WTC11 (cell line): ENCODE data around the gene MARCHF10. TPM values are rescaled to one million over a fixed set of nuclear protein-coding genes. Genes with fewer than 3 reads are reported as not detected.

Source experiments
- ATAC-seq: fragments of 200-7000 bp; cut with Tn5 transposase; 2 replicates; pipeline ENCODE4 v1.10.0; 2021; ENCODE audit warnings: mild to moderate bottlenecking, moderate library complexity
- CTCF ChIA-PET: fragments of 300-600 bp; sonication (Branson Sonifier 250); formaldehyde crosslinking; loops from one replicate; lab custom pipeline; 2021; ENCODE audit warnings: antibody characterized with exemption; lab: Charles Lee
- POLR2A ChIA-PET: fragments of 350-600 bp; sonication (Branson Sonifier 250); formaldehyde crosslinking; loops from one replicate; lab custom pipeline; 2021; ENCODE audit warnings: antibody characterized with exemption; lab: Charles Lee
- DNase-seq: peaks from one replicate; pipeline ENCODE4 v3.0.0; 2021; ENCODE audit warnings: low spot score
- H3K27ac Mint-ChIP-seq: 2 replicates; pipeline ENCODE4 v1.8.0; 2021; ENCODE audit warnings: mixed read lengths
- H3K27me3 Mint-ChIP-seq: 2 replicates; pipeline ENCODE4 v1.8.0; 2021; ENCODE audit warnings: low read depth, mild to moderate bottlenecking, moderate library complexity, mixed read lengths
- H3K36me3 Mint-ChIP-seq: 2 replicates; pipeline ENCODE4 v1.8.0; 2021; ENCODE audit warnings: mixed read lengths
- H3K4me1 Mint-ChIP-seq: 2 replicates; pipeline ENCODE4 v1.8.0; 2022; ENCODE audit warnings: mixed read lengths
- H3K4me3 Mint-ChIP-seq: 2 replicates; pipeline ENCODE4 v1.8.0; 2021; ENCODE audit warnings: mild to moderate bottlenecking, moderate library complexity, mixed read lengths
- H3K9me3 Mint-ChIP-seq: 2 replicates; pipeline ENCODE4 v1.8.0; 2021; ENCODE audit warnings: mixed read lengths
- AFF4 ChIP-seq: sonication (generic); formaldehyde crosslinking; IDR thresholded peaks from 2 replicates; pipeline ENCODE4 v1.8.1; 2023; ENCODE audit warnings: mild to moderate bottlenecking, missing genetic modification reagents, borderline replicate concordance
- ARID4B ChIP-seq: sonication (generic); formaldehyde crosslinking; IDR thresholded peaks from 2 replicates; pipeline ENCODE4 v1.8.0; 2023; ENCODE audit warnings: missing genetic modification reagents, mild to moderate bottlenecking, borderline replicate concordance
- ATF1 ChIP-seq: sonication (generic); formaldehyde crosslinking; IDR thresholded peaks from 2 replicates; pipeline ENCODE4 v1.8.1; 2023; ENCODE audit warnings: mild to moderate bottlenecking, moderate library complexity, missing genetic modification reagents
- ATF6 ChIP-seq: sonication (generic); formaldehyde crosslinking; IDR thresholded peaks from 2 replicates; pipeline ENCODE4 v1.8.1; 2023; ENCODE audit warnings: mild to moderate bottlenecking, missing genetic modification reagents
- CBFB ChIP-seq: sonication (generic); formaldehyde crosslinking; IDR thresholded peaks from 2 replicates; pipeline ENCODE4 v1.8.1; 2022; ENCODE audit warnings: mild to moderate bottlenecking, low read depth, missing genetic modification reagents
- CREM ChIP-seq: sonication (generic); formaldehyde crosslinking; IDR thresholded peaks from 2 replicates; pipeline ENCODE4 v1.8.1; 2022; ENCODE audit warnings: mild to moderate bottlenecking, missing genetic modification reagents, moderate library complexity
- ERG ChIP-seq: fragments of 250-450 bp; sonication (Bioruptor Pico); IDR thresholded peaks from 2 replicates; pipeline ENCODE4 v1.8.0; 2021; ENCODE audit warnings: mild to moderate bottlenecking
- HMGA2 ChIP-seq: fragments of 250-450 bp; sonication (Bioruptor Pico); IDR thresholded peaks from 2 replicates; pipeline ENCODE4 v1.4.0; 2021; ENCODE audit warnings: mild to moderate bottlenecking, moderate library complexity
- JAZF1 ChIP-seq: fragments of 250-450 bp; sonication (Bioruptor Pico); IDR thresholded peaks from 2 replicates; pipeline ENCODE4 v1.9.0; 2021; ENCODE audit warnings: moderate library complexity, mild to moderate bottlenecking, inconsistent platforms
- KAT7 ChIP-seq: sonication (generic); formaldehyde crosslinking; IDR thresholded peaks from 2 replicates; pipeline ENCODE4 v1.8.1; 2023; ENCODE audit warnings: missing genetic modification reagents, mild to moderate bottlenecking, borderline replicate concordance
- MAX ChIP-seq: sonication (generic); formaldehyde crosslinking; IDR thresholded peaks from 2 replicates; pipeline ENCODE4 v1.8.0; 2022; ENCODE audit warnings: mild to moderate bottlenecking, missing genetic modification reagents
- MLX ChIP-seq: sonication (generic); formaldehyde crosslinking; IDR thresholded peaks from 2 replicates; pipeline ENCODE4 v1.8.1; 2023; ENCODE audit warnings: mild to moderate bottlenecking, missing genetic modification reagents, moderate library complexity
- MYBL2 ChIP-seq: sonication (generic); formaldehyde crosslinking; IDR thresholded peaks from 2 replicates; pipeline ENCODE4 v1.8.1; 2023; ENCODE audit warnings: mild to moderate bottlenecking, moderate library complexity, missing genetic modification reagents
- NR3C1 ChIP-seq: sonication (generic); formaldehyde crosslinking; conservative IDR thresholded peaks from 2 replicates; pipeline ENCODE4 v1.8.1; 2023; ENCODE audit warnings: low read depth, mild to moderate bottlenecking, missing genetic modification reagents
- USF1 ChIP-seq: sonication (generic); formaldehyde crosslinking; IDR thresholded peaks from 2 replicates; pipeline ENCODE4 v1.8.0; 2022; ENCODE audit warnings: mild to moderate bottlenecking, missing genetic modification reagents
- ZBTB21 ChIP-seq: sonication (generic); formaldehyde crosslinking; IDR thresholded peaks from 2 replicates; pipeline ENCODE4 v1.8.1; 2023; ENCODE audit warnings: mild to moderate bottlenecking, missing genetic modification reagents, borderline replicate concordance
- ZMAT4 ChIP-seq: fragments of 250-450 bp; sonication (Bioruptor Pico); IDR thresholded peaks from 2 replicates; pipeline ENCODE4 v1.9.0; 2021; ENCODE audit warnings: mild to moderate bottlenecking
- ZNF416 ChIP-seq: fragments of 250-450 bp; sonication (Bioruptor Pico); IDR thresholded peaks from 2 replicates; pipeline ENCODE4 v1.9.0; 2021; ENCODE audit warnings: mild to moderate bottlenecking, inconsistent platforms
- total RNA-seq: library from RNA; stranded (reverse); gene quantifications from 3 replicates; pipeline ENCODE4 v1.2.3, GENCODE V29; 2021

MARCHF10 gene
- total RNA-seq, 1 experiment from 2014 or later = 1.0 TPM

GRCh38 chr17:62688398-62689160, 119.5 kb downstream of the MARCHF10 start (continued):
- TF ChIP-seq AFF4 = no peak
- TF ChIP-seq MAX (CRISPR knock-in tag) = no peak
- TF ChIP-seq ATF1 (CRISPR knock-in tag) = no peak
- TF ChIP-seq NR3C1 (CRISPR knock-in tag) = no peak
- TF ChIP-seq CBFB (CRISPR knock-in tag) = no peak
- no peak for TF ChIP-seq ZMAT4
- no peak for TF ChIP-seq HMGA2
- no peak for TF ChIP-seq KAT7 (CRISPR knock-in tag)
- TF ChIP-seq MYBL2 (CRISPR knock-in tag) = no peak
- no peak for TF ChIP-seq ARID4B (CRISPR knock-in tag)
- no peak for TF ChIP-seq ZBTB21 (CRISPR knock-in tag)
- no peak for TF ChIP-seq ATF6

GRCh38 chr17:62687997-62688396, 120.1 kb downstream of the MARCHF10 start:
- DNase-seq = no peak
- ATAC-seq = no peak
- H3K4me3 Mint-ChIP-seq = no peak overlapping the region
- no peak for TF ChIP-seq USF1 (CRISPR knock-in tag)
- no peak for TF ChIP-seq JAZF1 (CRISPR knock-in tag)
- TF ChIP-seq MLX (CRISPR knock-in tag) = no peak
- no peak for TF ChIP-seq CREM
- TF ChIP-seq ZNF416 (CRISPR knock-in tag) = no peak
- TF ChIP-seq ERG (CRISPR knock-in tag) = no peak

More at GRCh38 chr17:62687997-62688396, 120.1 kb downstream of the MARCHF10 start:
- Mint-ChIP-seq H3K36me3 (peaks cover 28% of the 10 kb centered on the region), H3K9me3 (peaks cover 22% of the 10 kb centered on the region), H3K27me3 (no peaks in the 10 kb centered on the region), H3K4me1 (no peaks in the 10 kb centered on the region), H3K27ac (no peak overlapping the region)
- ChIA-PET POLR2A (no interaction called here), CTCF (no interaction called here)
